NCI-H748 treated with DMSO at 0.1 percent for 48 hours (cell line): ENCODE results near the gene GINS2.

ENCODE experiments used
- DNase-seq: peaks from one replicate; lab custom pipeline; 2025; lab: John Stamatoyannopoulos, UW

The GINS2 gene

DNA sequence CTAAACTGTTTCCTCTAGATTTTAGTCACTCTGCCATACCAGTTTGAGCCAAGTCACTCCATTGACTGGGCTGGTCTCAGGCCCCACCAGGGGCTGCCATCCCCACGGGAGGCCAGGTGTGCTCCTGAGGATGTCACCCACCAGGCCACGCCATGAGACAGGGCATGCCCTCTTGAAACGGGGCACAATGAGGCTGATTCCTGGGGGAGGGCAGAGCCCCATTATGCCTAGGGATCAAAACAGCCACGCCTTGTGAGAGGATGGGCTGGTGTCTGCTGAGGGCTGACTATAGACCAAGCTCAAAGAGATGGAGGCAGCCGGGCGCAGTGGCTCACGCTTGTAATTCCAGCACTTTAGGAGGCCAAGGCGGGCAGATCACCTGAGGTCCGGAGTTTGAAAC is 21.5 kb downstream of the GINS2 start:
- DNase-seq, result no peak

DNA sequence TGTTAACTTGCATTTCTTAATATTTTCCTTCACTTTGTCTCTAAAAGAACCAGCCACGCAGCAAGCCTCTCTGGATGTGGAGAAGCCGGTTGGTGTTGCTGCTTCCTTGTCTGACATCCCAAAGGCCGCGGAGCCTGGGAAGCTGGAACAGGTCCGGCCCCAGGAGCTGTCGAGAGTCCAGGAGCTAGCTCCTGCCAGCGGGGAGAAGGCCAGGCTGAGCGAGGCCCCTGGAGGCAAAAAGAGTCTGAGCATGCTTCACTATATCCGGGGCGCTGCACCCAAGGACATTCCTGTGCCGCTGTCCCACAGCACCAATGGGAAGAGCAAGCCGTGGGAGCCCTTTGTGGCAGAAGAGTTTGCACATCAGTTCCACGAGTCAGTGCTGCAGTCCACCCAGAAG is 22.8 kb downstream of the GINS2 start:
- DNase-seq, result no peak

DNA sequence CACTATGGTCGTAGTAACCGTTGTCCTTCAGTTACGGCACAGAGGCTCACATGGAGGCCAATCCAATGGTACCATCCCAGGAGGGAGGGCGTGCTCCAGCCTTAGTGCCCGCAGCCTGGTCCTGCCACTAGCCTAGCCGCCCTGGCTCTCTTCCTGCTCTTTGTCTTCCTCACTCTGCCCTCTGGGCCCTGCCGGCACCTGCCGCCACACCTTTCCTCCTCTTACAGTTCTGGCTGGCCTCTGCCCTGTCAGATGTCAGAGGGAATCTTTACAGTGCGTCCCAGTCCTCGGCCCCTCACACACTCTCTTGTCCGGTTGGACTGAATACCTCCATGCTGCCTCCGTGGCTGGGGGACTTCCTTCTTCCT is 23.4 kb downstream of the GINS2 start:
- DNase-seq, result no peak

DNA sequence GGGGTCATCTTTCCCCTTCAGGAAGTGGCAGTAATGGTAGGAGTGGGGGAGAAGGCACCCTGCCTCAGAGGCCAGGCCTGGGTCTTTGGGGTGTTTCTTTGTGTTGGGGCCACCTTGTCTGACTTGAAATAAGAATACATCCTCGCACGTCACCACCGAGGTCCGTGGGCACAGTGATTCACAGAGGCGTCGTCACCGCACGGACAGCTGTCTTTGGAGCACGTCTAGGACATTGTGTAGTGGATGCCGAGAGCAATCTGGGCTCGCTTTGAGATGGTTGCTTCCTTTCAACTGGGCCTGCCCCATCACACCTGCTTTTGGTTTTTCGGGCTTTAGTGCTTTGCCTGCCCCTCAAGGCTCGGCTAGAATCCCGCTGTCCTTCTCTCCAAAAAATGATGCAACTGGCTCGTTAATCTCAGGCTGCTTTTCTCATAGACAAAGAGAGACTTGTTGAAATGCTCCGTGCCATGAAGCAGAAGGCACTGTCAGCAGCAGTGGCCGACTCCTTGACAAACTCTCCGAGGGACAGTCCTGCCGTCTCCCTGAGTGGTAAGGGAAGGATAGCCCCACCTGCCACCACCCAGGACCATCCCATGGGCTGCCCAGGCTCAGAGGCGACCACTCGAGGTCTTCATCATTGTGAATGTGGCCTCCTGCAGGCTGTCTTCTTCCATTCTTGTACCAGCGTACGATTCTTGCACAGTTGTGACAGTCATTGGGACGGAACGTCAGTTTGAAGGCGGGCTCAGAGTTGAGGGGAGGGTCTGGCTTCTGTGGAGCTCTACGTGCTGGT is 24.0 kb downstream of the GINS2 start:
- no peak for DNase-seq

DNA sequence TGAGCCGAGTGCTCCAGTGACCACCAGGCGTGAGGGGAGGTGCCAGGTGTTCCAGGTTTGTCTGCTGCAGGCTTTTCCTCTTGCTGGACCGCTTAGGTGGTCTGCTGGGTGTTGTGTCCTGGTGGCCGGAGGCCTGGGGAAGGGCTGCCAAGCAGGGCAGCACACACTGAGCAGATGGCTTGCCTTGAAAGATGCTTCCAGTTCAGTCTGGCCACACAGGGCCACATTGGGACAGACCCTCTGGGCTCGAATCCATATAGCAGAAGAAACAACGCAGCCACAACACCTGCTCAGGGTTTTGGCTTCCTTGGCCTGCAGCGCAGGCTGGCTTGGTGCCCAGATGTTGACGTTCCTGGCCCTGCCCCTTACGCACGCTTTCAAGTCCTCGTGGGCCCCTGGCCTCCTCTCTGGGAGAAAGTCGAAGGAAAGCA is 24.8 kb downstream of the GINS2 start:
- no peak for DNase-seq

DNA sequence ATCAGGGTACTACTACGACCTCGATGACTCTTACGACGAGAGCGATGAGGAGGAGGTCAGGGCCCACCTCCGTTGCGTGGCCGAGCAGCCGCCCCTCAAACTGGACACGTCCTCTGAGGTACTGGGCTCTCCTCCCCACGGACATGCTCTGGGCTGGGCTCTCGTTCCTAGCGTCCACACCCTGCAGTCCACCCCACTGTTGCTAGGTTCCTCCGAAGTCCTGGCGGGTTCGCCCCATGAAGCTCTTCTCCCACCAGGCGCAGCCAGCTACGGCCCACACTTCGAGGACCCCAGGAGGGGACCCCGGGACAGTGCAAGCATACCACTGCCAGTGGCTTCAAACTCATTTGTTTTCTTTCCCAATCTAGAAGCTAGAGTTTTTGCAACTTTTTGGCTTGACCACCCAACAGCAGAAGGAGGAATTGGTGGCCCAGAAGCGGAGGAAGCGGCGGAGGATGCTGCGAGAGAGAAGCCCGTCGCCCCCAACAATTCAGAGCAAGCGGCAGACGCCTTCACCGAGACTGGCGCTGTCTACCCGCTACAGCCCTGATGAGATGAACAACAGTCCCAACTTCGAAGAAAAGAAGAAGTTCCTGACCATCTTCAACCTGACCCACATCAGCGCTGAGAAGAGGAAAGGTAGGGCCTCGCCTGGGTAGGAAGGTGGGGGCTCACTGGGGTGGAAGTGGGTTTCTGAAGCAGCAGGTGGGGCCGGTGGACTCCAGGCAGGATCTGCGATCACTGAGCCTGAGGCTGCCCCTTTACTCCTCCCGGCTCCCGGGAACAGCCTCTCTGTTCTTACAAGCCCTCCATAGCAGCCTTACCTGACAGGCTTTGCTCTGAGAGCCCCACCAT is 25.6 kb downstream of the GINS2 start:
- DNase-seq, result no peak

DNA sequence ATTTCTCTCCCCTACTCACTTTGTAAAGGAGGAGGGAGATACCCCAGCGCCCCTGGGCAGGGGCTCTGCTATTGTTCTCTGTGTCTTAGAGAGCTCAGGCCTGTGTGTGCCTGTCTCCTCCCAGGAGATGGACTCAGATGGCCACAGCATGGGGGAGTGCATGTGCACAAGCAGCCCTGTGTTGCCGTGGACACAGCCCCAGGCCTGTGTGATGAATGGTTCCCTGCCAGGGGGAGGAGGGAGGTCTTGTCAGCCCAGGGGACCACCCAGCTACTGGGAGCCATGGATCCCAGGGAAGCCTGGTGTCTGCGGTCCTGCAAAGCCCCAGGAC is 26.3 kb downstream of the GINS2 start:
- DNase-seq, result no peak

DNA sequence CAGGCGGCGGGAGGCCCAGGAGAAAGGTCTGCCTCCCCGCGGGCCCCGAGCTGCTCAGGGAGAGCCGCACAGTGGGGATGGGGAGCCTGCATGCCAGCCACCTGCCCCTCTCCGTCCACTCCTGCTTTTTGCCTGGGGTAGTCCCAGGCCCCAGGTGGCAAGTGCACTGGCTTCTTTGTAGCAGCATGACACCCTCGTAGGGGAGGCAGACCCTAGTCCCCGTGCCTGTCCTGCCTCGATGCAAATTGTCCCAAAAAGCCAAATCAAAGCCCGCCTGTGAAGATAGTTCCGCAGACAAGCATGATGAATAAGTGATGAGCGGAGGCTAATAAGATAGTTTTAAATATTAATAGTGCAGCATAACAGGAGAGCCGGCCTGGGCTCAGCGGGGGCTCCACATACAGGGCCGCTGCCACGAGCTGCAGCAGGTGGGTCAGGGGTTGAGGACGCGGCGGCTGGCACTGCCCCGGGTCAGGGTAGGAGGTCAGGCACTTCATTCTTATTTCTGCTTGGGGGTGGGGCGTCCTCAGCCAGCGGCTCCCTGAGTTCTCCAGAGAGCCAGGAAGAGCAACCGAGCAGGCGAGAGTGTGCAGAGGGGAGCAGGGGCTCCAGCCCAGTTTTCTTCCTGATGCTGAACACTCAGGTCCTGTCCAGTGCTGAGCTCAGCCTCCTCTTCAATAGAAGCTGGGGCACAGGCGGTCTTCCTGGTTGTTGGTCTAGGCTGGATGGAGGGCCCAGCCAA is 26.8 kb downstream of the GINS2 start:
- no peak for DNase-seq

DNA sequence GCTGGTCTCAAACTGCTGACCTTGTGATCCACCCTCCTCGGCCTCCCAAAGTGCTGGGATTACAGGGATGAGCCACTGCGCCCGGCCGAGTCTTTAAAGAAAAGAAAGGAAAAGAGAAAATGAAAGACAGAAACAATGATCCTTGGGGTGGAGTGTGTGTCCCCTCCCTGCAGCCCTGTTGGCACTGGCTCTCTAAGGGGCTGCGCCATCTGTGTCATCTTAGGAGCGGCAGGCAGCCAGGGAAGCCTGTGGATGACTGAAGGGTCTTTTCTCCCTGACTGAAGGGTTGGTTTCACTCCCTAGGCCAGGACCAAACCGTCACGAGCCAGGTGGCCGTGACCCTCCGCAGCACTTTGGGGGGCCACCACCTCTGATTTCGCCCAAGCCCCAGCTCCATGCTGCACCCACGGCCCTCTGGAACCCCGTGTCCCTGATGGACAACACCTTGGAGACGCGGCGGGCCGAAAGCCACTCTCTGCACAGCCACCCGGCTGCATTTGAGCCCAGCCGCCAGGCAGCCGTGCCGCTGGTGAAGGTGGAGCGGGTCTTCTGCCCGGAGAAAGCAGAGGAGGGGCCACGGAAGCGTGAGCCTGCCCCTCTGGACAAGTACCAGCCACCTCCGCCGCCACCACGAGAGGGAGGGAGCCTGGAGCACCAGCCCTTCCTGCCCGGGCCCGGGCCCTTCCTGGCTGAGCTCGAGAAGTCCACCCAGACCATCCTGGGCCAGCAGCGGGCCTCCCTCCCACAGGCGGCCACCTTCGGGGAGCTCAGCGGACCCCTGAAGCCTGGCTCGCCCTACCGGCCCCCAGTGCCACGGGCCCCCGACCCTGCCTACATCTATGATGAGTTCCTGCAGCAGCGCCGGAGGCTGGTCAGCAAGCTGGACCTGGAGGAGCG is 27.7 kb downstream of the GINS2 start:
- no peak for DNase-seq

DNA sequence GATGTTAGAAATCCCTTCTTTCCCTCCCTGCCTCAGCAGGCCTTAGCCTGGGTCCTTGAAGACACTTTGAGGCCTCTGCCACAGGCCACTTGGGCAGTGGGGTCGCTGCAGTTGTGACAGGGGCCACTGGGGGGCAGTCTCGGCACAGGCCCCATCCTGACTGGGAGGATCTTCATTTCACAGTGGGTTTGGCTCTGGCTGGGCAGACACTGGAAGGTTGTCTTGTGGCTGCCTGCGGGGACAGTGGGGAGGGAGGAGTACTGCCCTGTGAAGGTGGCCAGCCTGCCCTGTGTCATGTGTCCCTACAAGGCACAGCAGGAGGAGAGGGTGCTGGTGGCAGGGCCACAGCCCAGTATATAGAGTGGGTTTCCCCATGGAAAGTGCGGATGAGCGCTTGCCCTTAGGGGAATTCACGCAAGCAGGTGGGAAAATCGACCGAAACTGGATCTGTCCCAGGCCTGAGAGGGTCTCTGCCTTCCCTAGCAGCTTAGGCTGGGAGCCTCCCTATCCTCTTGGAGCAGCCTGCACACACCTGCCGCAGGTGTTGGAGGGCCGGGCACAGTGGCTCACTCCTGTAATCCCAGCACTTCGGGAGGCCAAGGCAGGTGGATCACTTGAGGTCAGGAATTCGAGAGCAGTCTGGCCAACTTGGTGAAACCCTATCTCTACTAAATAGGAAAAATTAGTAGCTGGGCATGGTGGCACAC is 28.8 kb downstream of the GINS2 start:
- DNase-seq, result no peak

DNA sequence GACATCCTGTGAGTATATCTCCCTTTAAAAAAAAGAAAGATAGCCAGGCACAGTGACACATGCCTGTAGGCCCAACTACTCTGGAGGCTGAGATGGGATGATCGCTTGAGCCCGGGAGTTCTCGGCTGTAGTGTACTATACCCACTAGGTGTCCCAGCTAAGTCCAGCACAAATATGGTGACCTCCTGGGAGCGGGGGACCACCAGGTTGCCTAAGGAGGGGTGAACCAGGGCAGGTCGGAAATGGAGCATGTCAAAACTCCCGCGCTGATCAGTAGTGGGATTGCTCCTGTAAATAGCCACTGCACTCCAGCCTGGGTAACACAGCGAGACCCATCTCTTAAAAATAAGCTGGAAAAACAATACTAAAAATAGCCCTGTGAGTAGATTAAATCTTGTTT is 29.4 kb downstream of the GINS2 start:
- no peak for DNase-seq

DNA sequence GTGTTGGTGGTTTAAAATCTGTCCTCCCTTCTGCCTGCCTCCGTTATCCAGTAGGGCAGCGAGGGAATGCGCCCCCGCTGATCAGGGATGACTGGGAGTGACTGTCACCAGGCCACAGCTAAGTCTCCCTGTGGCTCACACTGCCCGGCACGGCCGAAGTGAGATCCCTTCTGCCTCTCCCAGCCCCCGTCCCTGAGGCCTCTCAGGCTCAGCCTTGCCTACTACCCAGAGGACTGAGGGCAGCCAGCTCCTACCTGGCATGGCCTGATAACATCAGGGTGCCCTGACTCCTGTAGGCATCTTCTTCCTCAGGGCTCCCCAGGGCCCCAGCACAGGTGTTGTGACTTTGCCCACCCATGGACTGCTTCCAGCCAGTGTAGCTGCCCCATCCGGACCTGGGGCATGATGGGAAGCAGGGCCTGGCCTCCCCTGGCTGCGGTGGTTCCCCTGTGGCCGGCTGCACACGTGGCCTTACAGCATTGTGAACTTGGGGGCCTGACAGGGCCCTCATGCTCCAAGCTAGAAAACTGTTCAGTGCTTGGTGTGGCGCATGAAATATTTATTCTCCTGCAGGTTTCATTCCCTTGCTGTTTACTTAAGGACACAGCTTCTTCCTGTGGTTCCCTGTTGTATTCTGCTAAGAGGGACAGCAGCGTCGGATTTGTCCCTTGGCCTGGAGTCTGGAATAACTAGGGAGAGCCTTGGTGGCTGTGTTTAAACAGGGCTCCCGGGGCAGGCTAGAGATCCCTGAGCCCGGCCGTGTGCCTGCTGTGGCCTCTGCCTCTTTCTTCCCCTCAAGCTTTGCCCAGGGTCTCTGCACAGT is 30.0 kb downstream of the GINS2 start:
- no peak for DNase-seq

DNA sequence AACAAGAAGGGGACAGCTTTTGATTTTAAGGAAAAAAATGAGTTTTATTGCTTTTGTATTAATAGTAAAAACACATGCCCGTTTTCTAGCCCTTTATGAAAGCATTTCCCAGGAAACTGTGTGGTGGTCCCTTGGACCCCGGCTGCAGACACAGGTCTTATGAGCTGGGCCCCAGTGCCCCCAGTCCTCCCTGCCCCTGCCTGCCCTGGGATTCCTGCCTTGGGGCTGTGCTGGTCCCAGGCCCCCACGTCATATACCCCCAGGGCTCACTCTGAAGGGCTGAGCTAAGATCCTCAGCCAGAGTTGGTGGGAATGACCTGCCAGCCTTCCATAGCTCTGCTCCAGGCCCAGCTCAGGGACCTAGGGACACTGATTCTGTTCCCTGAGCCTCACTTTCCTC is 30.8 kb downstream of the GINS2 start:
- no peak for DNase-seq

DNA sequence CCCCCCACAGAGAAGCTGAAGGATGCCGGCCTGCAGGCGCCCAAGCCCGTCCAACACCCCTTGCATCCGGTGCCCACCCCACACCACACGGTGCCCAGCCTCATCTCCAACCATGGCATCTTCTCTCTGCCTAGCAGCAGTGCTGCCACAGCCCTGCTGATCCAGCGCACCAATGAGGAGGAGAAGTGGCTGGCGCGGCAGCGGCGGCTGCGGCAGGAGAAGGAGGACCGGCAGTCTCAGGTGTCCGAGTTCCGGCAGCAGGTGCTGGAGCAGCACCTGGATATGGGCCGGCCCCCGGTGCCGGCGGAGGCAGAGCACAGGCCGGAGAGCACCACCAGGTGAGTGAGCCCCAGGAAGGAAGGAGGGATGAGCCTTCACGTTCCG is 31.5 kb downstream of the GINS2 start:
- no peak for DNase-seq

DNA sequence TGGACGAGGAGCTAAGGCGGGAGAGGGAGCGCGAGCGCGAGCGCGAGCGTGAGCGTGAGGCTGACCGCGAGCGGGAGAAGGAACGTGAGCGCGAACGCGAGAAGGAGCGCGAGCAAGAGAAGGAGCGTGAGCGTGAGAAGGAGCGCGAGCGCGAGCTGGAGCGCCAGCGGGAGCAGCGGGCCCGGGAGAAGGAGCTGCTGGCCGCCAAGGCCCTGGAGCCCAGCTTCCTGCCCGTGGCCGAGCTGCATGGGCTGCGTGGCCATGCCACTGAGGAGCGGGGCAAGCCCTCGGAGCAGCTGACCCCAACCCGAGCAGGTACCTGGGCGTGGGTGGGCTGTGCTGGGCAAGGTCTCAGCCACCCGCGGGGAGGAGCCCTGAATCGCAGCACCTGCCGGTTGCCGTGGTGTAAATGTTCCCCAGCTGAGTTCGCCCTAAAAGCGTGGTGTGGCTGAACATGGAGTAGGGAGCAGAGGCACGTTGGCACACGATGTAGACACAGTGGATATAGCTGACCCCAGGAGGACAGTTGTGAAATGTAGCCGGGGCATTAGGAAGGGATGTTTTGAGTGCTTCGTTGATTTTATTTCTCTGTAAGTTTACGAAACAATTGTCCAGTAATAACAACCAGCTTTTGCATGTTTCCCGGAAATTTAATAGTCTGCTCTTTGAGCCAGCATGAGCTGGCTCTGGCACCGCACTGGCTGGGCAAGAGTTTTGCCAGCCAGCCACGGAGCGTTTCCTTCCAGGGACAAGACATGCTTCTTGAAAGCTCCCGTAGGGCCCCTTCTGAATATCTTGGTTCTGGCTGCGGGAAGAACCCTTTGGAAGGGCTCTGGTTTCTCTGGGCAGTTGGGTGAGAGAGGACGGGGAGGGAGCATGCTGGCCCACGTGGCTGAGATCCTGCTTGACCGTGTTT is 32.1 kb downstream of the GINS2 start:
- no peak for DNase-seq

DNA sequence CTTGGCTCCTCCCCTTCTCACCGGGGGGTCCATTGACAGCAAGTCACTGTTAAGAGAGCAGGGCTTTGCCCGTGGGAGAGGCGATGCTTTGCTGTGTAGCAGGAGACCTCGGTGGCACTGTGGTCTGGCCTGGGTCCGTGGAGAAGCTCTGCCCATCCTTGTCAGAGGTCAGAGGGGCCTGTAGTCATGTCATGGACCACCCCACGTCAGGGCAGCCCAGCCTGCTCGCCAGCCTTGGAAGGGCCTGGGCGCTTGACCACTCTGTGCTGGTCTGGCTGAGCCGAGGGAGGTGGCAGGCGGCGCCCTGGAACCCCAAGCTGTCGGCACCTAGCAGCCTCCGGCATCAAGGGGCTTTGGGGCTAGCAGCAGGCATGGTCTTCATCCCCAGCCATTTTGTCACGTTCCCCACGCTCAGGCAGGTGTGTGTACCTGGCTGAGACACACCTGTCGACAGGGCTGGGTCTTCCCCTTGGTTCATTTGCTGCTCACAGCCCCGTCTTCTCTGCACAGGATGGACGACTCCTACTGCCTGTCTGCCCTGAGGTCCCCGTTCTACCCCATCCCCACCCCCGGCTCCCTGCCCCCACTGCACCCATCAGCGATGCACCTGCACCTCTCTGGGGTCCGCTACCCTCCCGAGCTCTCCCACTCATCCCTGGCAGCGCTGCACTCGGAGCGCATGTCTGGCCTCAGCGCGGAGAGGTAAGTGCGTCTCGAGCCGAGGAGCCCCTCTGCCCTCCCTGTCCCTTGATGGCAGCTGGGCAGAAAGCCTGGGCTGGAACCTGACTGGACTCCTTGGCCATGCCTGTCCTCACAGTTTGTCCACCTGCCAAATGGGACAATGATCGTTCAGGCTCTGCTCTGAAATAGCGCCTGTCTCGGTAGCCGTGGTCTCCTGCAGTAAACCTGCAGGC is 33.3 kb downstream of the GINS2 start:
- no peak for DNase-seq

DNA sequence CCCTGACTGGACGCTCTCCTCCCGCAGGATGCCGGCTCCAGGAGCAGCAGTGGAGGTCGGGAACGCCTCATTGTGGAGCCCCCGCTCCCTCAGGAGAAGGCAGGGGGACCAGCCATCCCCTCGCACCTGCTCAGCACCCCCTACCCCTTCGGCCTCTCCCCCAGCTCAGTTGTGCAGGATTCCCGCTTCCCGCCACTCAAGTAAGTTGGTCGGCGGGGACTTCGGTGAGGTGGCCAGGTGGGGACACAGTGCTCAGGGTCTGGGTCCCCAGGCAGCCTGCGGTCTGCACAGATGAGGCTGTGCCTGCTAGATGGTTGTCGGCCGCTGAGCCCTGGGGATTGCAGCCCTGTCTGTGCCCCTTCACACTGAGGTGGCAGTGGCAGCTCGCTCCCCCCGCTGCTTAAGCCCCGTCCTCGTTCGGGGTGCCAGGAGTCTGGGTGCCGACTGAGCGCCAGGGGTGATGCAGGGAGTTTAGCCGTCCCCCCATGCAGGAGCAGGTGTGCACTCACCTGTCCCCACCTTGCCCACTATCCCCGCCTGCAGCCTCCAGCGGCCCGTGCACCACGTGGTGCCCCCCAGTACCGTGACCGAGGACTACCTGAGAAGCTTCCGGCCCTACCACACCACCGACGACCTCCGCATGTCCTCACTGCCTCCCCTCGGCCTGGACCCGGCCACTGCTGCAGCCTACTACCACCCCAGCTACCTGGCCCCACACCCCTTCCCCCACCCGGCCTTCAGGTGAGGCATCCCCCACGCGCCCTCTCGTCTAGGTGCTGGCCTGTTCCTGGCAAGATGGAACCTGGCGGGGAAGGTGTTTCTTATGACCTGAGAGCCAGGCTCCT is 34.3 kb downstream of the GINS2 start:
- DNase-seq, result no peak
